ENCODE data around the gene TARBP1. TPM values are rescaled to one million over a fixed set of nuclear protein-coding genes. Genes with fewer than 3 reads are reported as not detected.

TARBP1 gene
- total RNA-seq, 1 experiment from 2014 or later, result 47.3 TPM

GRCh38 chr1:234521836-234522235 is 42.9 kb upstream of the TARBP1 start:
- H3K4me1 ChIP-seq (replicated peaks; ENCODE audit: insufficient read depth), result peaks cover 32% of the 10 kb centered on the region
- CTCF ChIA-PET, result interaction anchor here (0.6 to 0.7 kb wide), 2 partner anchors 18 to 603 kb away, joined by 5 to 7 read pairs; no protein-coding TSS in a partner anchor
- no peaks in the 10 kb centered on the region for H3K36me3 ChIP-seq (ENCODE audit: low read depth)
- no peaks in the 10 kb centered on the region for H3K9me3 ChIP-seq (ENCODE audit: insufficient read depth, low read depth)
- no peak overlapping the region for H3K4me3 ChIP-seq
- no peak for DNase-seq
- no peaks in the 10 kb centered on the region for H4K20me1 ChIP-seq (ENCODE audit: insufficient read depth)
- intact Hi-C loops (cut with micrococcal nuclease; ENCODE audit: unreplicated experiment), result no loop called here
- H2AFZ ChIP-seq, result no peak overlapping the region
- no peaks in the 10 kb centered on the region for H3K9me2 ChIP-seq (ENCODE audit: insufficient read depth)
- POLR2A ChIA-PET (ENCODE audit: unreplicated experiment), result no interaction called here
- H3K4me2 ChIP-seq, result no peak overlapping the region
- no peak overlapping the region for H3K27ac ChIP-seq
- no peaks in the 10 kb centered on the region for H3K79me2 ChIP-seq (ENCODE audit: low read depth)
- TF ChIP-seq EZH2 (IDR thresholded peaks at IDR 0.05; ENCODE audit: low read depth), result no peak
- TF ChIP-seq, protein P1, sequence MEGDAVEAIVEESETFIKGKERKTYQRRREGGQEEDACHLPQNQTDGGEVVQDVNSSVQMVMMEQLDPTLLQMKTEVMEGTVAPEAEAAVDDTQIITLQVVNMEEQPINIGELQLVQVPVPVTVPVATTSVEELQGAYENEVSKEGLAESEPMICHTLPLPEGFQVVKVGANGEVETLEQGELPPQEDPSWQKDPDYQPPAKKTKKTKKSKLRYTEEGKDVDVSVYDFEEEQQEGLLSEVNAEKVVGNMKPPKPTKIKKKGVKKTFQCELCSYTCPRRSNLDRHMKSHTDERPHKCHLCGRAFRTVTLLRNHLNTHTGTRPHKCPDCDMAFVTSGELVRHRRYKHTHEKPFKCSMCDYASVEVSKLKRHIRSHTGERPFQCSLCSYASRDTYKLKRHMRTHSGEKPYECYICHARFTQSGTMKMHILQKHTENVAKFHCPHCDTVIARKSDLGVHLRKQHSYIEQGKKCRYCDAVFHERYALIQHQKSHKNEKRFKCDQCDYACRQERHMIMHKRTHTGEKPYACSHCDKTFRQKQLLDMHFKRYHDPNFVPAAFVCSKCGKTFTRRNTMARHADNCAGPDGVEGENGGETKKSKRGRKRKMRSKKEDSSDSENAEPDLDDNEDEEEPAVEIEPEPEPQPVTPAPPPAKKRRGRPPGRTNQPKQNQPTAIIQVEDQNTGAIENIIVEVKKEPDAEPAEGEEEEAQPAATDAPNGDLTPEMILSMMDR (conservative IDR thresholded peaks at IDR 0.05), result no peak
- peaks cover 25% of the 10 kb centered on the region; the same call in 1 of the 2 replicates for H3F3A ChIP-seq (ENCODE audit: insufficient read depth, low read depth)
- no peaks in the 10 kb centered on the region for H3K27me3 ChIP-seq (ENCODE audit: insufficient read depth, low read depth)
- no TSS peak for BruUV-seq (replicated peaks)

- Histone ChIP-seq H3K36me3 (ENCODE audit: low read depth) (no peaks in the 10 kb centered on the region), H3K9me2 (ENCODE audit: insufficient read depth) (no peaks in the 10 kb centered on the region), H3K4me2 (no peak overlapping the region), H3K4me1 (replicated peaks; ENCODE audit: insufficient read depth) (peaks cover 39% of the 10 kb centered on the region), H3K27me3 (ENCODE audit: insufficient read depth, low read depth) (no peaks in the 10 kb centered on the region), H4K20me1 (ENCODE audit: insufficient read depth) (no peaks in the 10 kb centered on the region), H3K4me3 (no peak overlapping the region), H3K27ac (no peak overlapping the region), H2AFZ (no peak overlapping the region), H3K79me2 (ENCODE audit: low read depth) (no peaks in the 10 kb centered on the region), H3F3A (ENCODE audit: insufficient read depth, low read depth) (peaks cover 29% of the 10 kb centered on the region), H3K9me3 (ENCODE audit: insufficient read depth, low read depth) (no peaks in the 10 kb centered on the region)
- TF ChIP-seq EZH2 (IDR thresholded peaks at IDR 0.05; ENCODE audit: low read depth), result no peak
- TF ChIP-seq, protein P1 (conservative IDR thresholded peaks at IDR 0.05), result no peak
- BruUV-seq (replicated peaks), result no TSS peak
- intact Hi-C loops (cut with micrococcal nuclease; ENCODE audit: unreplicated experiment), result no loop called here
- CTCF ChIA-PET, result no interaction called here
- POLR2A ChIA-PET (ENCODE audit: unreplicated experiment), result no interaction called here
- no peak for DNase-seq
Observed at GRCh38 chr1:234520908-234521817, 42.2 kb upstream of the TARBP1 start.

- H3K4me1 ChIP-seq (replicated peaks; ENCODE audit: insufficient read depth), result peaks cover 55% of the 10 kb centered on the region
- POLR2A ChIA-PET (ENCODE audit: unreplicated experiment), result no interaction called here
- CTCF ChIA-PET, result no interaction called here
Observed at GRCh38 chr1:234519506-234519905, 40.5 kb upstream of the TARBP1 start.

More at GRCh38 chr1:234519506-234519905, 40.5 kb upstream of the TARBP1 start:
- H3K4me2 ChIP-seq, result no peak overlapping the region
- intact Hi-C loops (cut with micrococcal nuclease; ENCODE audit: unreplicated experiment), result no loop called here
- no peak for DNase-seq
- no peak overlapping the region for H2AFZ ChIP-seq
- no peak overlapping the region for H3K27ac ChIP-seq
- no peaks in the 10 kb centered on the region for H3K9me3 ChIP-seq (ENCODE audit: insufficient read depth, low read depth)
- no peak overlapping the region for H3K4me3 ChIP-seq
- H3K27me3 ChIP-seq (ENCODE audit: insufficient read depth, low read depth), result no peaks in the 10 kb centered on the region
- no peaks in the 10 kb centered on the region for H3K9me2 ChIP-seq (ENCODE audit: insufficient read depth)
- no peaks in the 10 kb centered on the region for H3K79me2 ChIP-seq (ENCODE audit: low read depth)
- H3K36me3 ChIP-seq (ENCODE audit: low read depth), result no peaks in the 10 kb centered on the region
- H3F3A ChIP-seq (ENCODE audit: insufficient read depth, low read depth), result peaks cover 44% of the 10 kb centered on the region
- TF ChIP-seq, protein P1 (conservative IDR thresholded peaks at IDR 0.05), result no peak
- no peak for TF ChIP-seq EZH2 (IDR thresholded peaks at IDR 0.05; ENCODE audit: low read depth)
- H4K20me1 ChIP-seq (ENCODE audit: insufficient read depth), result no peaks in the 10 kb centered on the region
- no TSS peak for BruUV-seq (replicated peaks)

Data from PC-9 (cell line).